Astrocyte (in vitro differentiated cells and primary cell): ENCODE results near the gene EXD3. TPM values are rescaled to one million over a fixed set of nuclear protein-coding genes. Genes with fewer than 3 reads are reported as not detected.

Experiments
- DNase-seq: peaks from one replicate; pipeline ENCODE4 v3.0.0-alpha.2; 2010; ENCODE audit warnings: low read depth
- FAIRE-seq: peaks from 2 replicates; lab custom pipeline; 2011; peaks lifted over from hg19 to GRCh38; lab: Jason Lieb, UNC
- H2AFZ ChIP-seq: 2 replicates; pipeline ENCODE4 v1.6.0; 2012; ENCODE audit warnings: low read depth, low read length, inconsistent platforms
- H3K27ac ChIP-seq: 2 replicates; pipeline ENCODE4 v1.5.1; 2011; ENCODE audit warnings: low read depth, low read length, inconsistent platforms
- H3K27me3 ChIP-seq: 2 replicates; pipeline ENCODE4 v1.6.0; 2011; ENCODE audit warnings: low read length, inconsistent platforms; ENCODE audit not compliant: insufficient read depth
- H3K36me3 ChIP-seq: 2 replicates; pipeline ENCODE4 v1.5.1; 2011; ENCODE audit warnings: low read length, inconsistent platforms; ENCODE audit not compliant: insufficient read depth
- H3K4me1 ChIP-seq: 2 replicates; pipeline ENCODE4 v1.5.1; 2011; ENCODE audit warnings: low read length, inconsistent platforms; ENCODE audit not compliant: insufficient read depth
- H3K4me2 ChIP-seq: 2 replicates; pipeline ENCODE4 v1.6.0; 2012; ENCODE audit warnings: low read length, inconsistent platforms
- H3K4me3 ChIP-seq: 2 replicates; pipeline ENCODE4 v1.5.1; 2011; ENCODE audit warnings: low read depth, mild to moderate bottlenecking, low read length, inconsistent platforms; ENCODE audit not compliant: insufficient read depth
- H3K79me2 ChIP-seq: 2 replicates; pipeline ENCODE4 v1.6.0; 2012; ENCODE audit warnings: mild to moderate bottlenecking, low read length, inconsistent platforms; ENCODE audit not compliant: insufficient read depth
- H3K9ac ChIP-seq: 2 replicates; pipeline ENCODE4 v1.6.0; 2012; ENCODE audit warnings: mild to moderate bottlenecking, low read length, inconsistent platforms
- H3K9me3 ChIP-seq: 2 replicates; pipeline ENCODE4 v1.5.1; 2012; ENCODE audit warnings: low read depth, mild to moderate bottlenecking, low read length, inconsistent platforms; ENCODE audit not compliant: insufficient read depth
- H4K20me1 ChIP-seq: 2 replicates; pipeline ENCODE4 v1.6.0; 2012; ENCODE audit warnings: low read length, inconsistent platforms; ENCODE audit not compliant: insufficient read depth
- H3K27ac Mint-ChIP-seq: one replicate; pipeline ENCODE4 v1.8.0; 2021; ENCODE audit warnings: mild to moderate bottlenecking, mixed read lengths; ENCODE audit not compliant: unreplicated experiment
- H3K27me3 Mint-ChIP-seq: one replicate; pipeline ENCODE4 v1.8.0; 2021; ENCODE audit warnings: low read depth, mixed read lengths; ENCODE audit not compliant: unreplicated experiment
- H3K36me3 Mint-ChIP-seq: one replicate; pipeline ENCODE4 v1.8.0; 2021; ENCODE audit warnings: low read depth, mixed read lengths; ENCODE audit not compliant: unreplicated experiment
- H3K4me1 Mint-ChIP-seq: one replicate; pipeline ENCODE4 v1.8.0; 2021; ENCODE audit warnings: low read depth, mixed read lengths; ENCODE audit not compliant: unreplicated experiment
- H3K4me3 Mint-ChIP-seq: one replicate; pipeline ENCODE4 v1.8.0; 2021; ENCODE audit warnings: mild to moderate bottlenecking, moderate library complexity, mixed read lengths; ENCODE audit not compliant: unreplicated experiment
- H3K9me3 Mint-ChIP-seq: one replicate; pipeline ENCODE4 v1.8.0; 2021; ENCODE audit warnings: mild to moderate bottlenecking, mixed read lengths; ENCODE audit not compliant: unreplicated experiment
- CTCF ChIP-seq: IDR thresholded peaks from 2 replicates; pipeline ENCODE4 v1.5.1; 2011; ENCODE audit warnings: low read depth, mild to moderate bottlenecking, inconsistent platforms, low read length, moderate library complexity; ENCODE audit not compliant: insufficient read depth
- EZH2 ChIP-seq: IDR thresholded peaks from 2 replicates; pipeline ENCODE4 v1.6.1; 2012; ENCODE audit warnings: mild to moderate bottlenecking, low read length, inconsistent platforms; ENCODE audit not compliant: insufficient read depth
- total RNA-seq: library from RNA; stranded (reverse); gene quantifications from 2 replicates; pipeline ENCODE4 v1.2.1, GENCODE V29; 2021

Gene EXD3
- total RNA-seq, 1 donor from 2014 or later: 8.5 TPM

GRCh38 chr9:137270929-137271695 lies 151.8 kb downstream of the EXD3 start:
- TF ChIP-seq EZH2 (no peak), CTCF (no peak)
- H3K27ac ChIP-seq: no peak overlapping the region
- Mint-ChIP-seq H3K4me3 (no peak overlapping the region), H3K4me1 (peaks cover 6% of the 10 kb centered on the region), H3K9me3 (no peaks in the 10 kb centered on the region), H3K36me3 (peaks cover 15% of the 10 kb centered on the region), H3K27me3 (no peaks in the 10 kb centered on the region), H3K27ac (peak overlapping the region; percentile 80)
- no peak for FAIRE-seq
- no peak overlapping the region for H3K4me2 ChIP-seq
- H3K27me3 ChIP-seq: no peaks in the 10 kb centered on the region
- DNase-seq: no peak
- H3K36me3 ChIP-seq: peaks cover 9% of the 10 kb centered on the region
- H3K9ac ChIP-seq: no peak overlapping the region
- H3K4me1 ChIP-seq: peaks cover 4% of the 10 kb centered on the region
- peaks cover 8% of the 10 kb centered on the region for H3K79me2 ChIP-seq
- H3K9me3 ChIP-seq: no peaks in the 10 kb centered on the region
- no peak overlapping the region for H3K4me3 ChIP-seq
- no peak overlapping the region for H2AFZ ChIP-seq
- peaks cover 48% of the 10 kb centered on the region for H4K20me1 ChIP-seq

GRCh38 chr9:137269231-137269772 lies 153.7 kb downstream of the EXD3 start:
- H3K36me3 Mint-ChIP-seq: peaks cover 15% of the 10 kb centered on the region
- no peak overlapping the region for H3K4me3 Mint-ChIP-seq
- Histone ChIP-seq H3K36me3 (peaks cover 9% of the 10 kb centered on the region), H3K4me1 (peaks cover 4% of the 10 kb centered on the region), H3K4me3 (no peak overlapping the region), H3K9ac (no peak overlapping the region), H3K27me3 (no peaks in the 10 kb centered on the region), H4K20me1 (peaks cover 45% of the 10 kb centered on the region), H3K9me3 (no peaks in the 10 kb centered on the region), H3K79me2 (peaks cover 18% of the 10 kb centered on the region), H3K27ac (no peak overlapping the region), H3K4me2 (no peak overlapping the region), H2AFZ (no peak overlapping the region)
- no peaks in the 10 kb centered on the region for H3K9me3 Mint-ChIP-seq
- TF ChIP-seq CTCF (no peak), EZH2 (no peak)
- no peaks in the 10 kb centered on the region for H3K27me3 Mint-ChIP-seq
- peaks cover 6% of the 10 kb centered on the region for H3K4me1 Mint-ChIP-seq
- no peak for DNase-seq
- H3K27ac Mint-ChIP-seq: peak overlapping the region; percentile 69
- no peak for FAIRE-seq
